ENCODE data around the gene BBC3. TPM values are rescaled to one million over a fixed set of nuclear protein-coding genes. Genes with fewer than 3 reads are reported as not detected.

BBC3 gene
- total RNA-seq, 3 donors from 2014 or later = 4.5 to 7.5 (median 6.4) TPM

DNA sequence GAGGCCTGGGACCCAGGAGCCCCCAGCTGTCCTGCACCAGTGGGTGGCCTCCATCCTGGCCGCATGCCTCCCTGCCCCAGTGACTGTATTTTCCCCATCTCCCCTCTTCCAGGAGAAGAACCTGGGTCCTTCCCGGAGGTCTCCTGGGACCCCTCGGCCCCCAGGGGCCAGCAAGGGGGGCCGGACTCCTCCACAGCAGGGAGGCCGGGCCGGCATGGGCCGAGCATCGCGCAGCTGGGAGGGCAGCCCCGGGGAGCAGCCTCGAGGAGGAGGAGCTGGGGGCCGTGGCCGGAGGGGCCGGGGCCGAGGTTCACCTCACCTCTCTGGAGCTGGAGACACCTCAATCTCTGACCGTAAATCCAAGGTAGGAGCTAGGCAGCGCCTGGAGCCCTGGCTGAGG, 29.5 kb upstream of the BBC3 start:
- TF ChIP-seq, protein P1, sequence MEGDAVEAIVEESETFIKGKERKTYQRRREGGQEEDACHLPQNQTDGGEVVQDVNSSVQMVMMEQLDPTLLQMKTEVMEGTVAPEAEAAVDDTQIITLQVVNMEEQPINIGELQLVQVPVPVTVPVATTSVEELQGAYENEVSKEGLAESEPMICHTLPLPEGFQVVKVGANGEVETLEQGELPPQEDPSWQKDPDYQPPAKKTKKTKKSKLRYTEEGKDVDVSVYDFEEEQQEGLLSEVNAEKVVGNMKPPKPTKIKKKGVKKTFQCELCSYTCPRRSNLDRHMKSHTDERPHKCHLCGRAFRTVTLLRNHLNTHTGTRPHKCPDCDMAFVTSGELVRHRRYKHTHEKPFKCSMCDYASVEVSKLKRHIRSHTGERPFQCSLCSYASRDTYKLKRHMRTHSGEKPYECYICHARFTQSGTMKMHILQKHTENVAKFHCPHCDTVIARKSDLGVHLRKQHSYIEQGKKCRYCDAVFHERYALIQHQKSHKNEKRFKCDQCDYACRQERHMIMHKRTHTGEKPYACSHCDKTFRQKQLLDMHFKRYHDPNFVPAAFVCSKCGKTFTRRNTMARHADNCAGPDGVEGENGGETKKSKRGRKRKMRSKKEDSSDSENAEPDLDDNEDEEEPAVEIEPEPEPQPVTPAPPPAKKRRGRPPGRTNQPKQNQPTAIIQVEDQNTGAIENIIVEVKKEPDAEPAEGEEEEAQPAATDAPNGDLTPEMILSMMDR (IDR thresholded peaks at IDR 0.05) = no peak
- TF ChIP-seq POLR2A (IDR thresholded peaks at IDR 0.05) (no peak), POLR2AphosphoS5 (IDR thresholded peaks at IDR 0.05) (no peak)
- Histone ChIP-seq H3K4me1 (peaks cover 4 to 13% of the 10 kb centered on the region in 2 donors), H3K27ac (no peak overlapping the region), H3K4me3 (no peak overlapping the region), H3K9me3 (no peaks in the 10 kb centered on the region), H3K27me3 (no peaks in the 10 kb centered on the region), H3K36me3 (no peaks in the 10 kb centered on the region)
- intact Hi-C loops (cut with DNase I; ENCODE audit: low total_unique reads) = no loop called here
- no peak for DNase-seq (ENCODE audit: low spot score in 2 of 2)

DNA sequence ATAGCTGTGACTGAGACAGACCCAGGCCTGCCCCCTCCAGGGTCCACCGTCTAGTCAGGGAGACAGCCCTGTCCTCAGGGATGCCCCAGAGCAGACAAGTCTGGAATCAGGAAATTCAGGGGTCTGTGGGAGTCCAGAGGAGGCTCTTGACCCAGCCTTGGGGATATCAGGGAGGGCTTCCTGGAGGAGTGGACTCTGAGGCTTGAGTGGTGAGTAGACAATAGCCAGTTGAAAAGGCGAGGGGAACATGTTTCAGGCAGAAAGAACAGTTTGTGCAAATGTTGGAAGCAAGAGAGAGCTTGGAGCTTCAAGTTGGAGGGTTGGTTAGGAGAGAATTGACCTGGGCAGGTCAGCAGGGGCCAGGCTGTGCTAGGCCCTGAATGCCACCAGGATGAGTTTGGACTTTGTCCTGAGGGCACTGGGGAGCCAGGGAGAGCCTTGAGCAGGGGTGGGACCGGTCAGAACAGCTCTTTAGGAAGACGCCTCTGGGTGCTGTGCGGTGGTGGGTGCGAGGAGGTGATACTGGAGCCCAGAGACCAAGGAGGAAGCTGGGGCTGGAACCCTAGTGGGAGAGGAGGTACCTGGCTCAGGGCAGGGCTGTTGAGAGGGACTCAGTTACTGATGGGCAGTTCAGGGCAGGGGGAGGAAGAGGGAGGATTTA, 28.0 kb upstream of the BBC3 start:
- peak overlapping the region in 1 of 3 donors; percentile 67 for H3K4me3 ChIP-seq
- H3K27me3 ChIP-seq = no peaks in the 10 kb centered on the region
- peak overlapping the region; percentile 94 to 97 for H3K27ac ChIP-seq
- H3K4me1 ChIP-seq = peaks cover 4 to 13% of the 10 kb centered on the region in 2 donors
- H3K9me3 ChIP-seq = no peaks in the 10 kb centered on the region
- no peak for DNase-seq (ENCODE audit: low spot score in 2 of 2)
- intact Hi-C loops (cut with DNase I; ENCODE audit: low total_unique reads) = no loop called here
- no peak for TF ChIP-seq POLR2A (IDR thresholded peaks at IDR 0.05)
- TF ChIP-seq POLR2AphosphoS5 (IDR thresholded peaks at IDR 0.05) = no peak
- TF ChIP-seq, protein P1 (IDR thresholded peaks at IDR 0.05) = no peak
- no peaks in the 10 kb centered on the region for H3K36me3 ChIP-seq

DNA sequence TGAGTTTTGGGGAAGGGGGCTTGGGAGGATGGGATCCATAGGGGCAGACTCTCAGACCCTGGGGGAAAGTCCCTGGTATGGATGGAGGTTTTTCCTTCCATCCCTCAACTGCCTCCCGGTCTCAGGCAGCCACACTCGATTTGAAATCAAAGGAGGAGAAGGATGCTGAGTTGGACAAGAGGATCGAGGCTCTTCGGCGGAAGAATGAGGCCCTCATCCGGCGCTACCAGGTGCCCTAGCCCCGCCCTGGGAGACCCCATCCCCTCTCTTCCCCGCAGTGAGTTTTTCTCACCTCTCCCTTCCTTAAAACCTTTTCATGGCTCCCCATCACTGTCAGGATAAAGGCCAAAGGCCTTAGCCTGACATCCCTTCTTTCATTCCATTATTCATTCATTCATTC, 27.4 kb upstream of the BBC3 start:
- H3K9me3 ChIP-seq = no peaks in the 10 kb centered on the region
- no peaks in the 10 kb centered on the region for H3K36me3 ChIP-seq
- no peak for TF ChIP-seq POLR2A (IDR thresholded peaks at IDR 0.05)
- TF ChIP-seq, protein P1 (IDR thresholded peaks at IDR 0.05) = no peak
- H3K27me3 ChIP-seq = no peaks in the 10 kb centered on the region
- H3K4me3 ChIP-seq = peak overlapping the region in 2 of 3 donors; percentile 64 to 67
- H3K27ac ChIP-seq = peak overlapping the region; percentile 94 to 97
- DNase-seq (ENCODE audit: low spot score in 2 of 2) = no peak
- intact Hi-C loops (cut with DNase I; ENCODE audit: low total_unique reads) = no loop called here
- peaks cover 4 to 13% of the 10 kb centered on the region in 2 donors for H3K4me1 ChIP-seq

DNA sequence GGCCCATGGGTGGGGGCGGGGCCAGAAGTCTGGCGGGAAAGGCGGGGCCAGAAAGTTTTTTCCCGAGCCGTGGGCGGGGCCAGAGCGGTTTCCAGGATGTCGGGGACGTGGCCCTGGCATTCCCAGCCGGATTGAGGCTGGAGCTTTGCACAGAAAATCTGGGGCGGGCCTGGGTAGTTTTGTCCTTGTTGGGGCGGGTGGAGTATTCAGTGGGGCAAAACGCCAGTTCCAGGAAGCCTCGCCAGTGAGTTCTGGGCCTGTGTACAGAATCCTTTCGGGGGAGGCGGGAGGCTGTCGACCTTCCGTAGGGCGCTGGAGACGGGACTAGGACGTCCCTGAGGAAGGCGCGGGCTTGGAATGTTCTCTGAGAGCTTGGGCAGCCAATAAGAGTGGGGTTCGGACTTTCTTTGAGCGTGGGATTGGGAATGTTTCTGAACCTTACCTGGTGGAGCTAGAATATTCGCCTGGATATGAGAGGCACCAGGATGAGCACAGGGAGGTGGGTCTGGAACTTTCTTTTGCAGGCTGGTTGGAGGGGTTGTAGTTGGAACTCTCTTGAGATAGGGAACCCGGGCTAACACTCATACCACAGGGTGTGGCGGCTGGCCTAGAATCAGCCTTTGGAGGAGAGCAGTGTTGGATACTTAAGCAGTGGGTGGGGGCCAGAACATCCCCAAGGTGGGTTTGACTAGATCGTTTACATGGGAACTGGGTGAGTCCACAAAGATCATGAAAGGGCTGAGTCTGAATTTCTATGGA, 26.6 kb upstream of the BBC3 start:
- no peaks in the 10 kb centered on the region for H3K27me3 ChIP-seq
- intact Hi-C loops (cut with DNase I; ENCODE audit: low total_unique reads) = no loop called here
- peaks cover 4 to 13% of the 10 kb centered on the region in 2 donors for H3K4me1 ChIP-seq
- H3K4me3 ChIP-seq = peak overlapping the region; percentile 60 to 67 (median 64)
- H3K27ac ChIP-seq = peak overlapping the region; percentile 94 to 97
- no peaks in the 10 kb centered on the region for H3K9me3 ChIP-seq
- peak; percentile 31 for TF ChIP-seq POLR2A (IDR thresholded peaks at IDR 0.05)
- peak; percentile 56 to 64 (median 61) for TF ChIP-seq POLR2AphosphoS5 (IDR thresholded peaks at IDR 0.05)
- TF ChIP-seq, protein P1 (IDR thresholded peaks at IDR 0.05) = no peak
- no peak for DNase-seq (ENCODE audit: low spot score in 2 of 2)
- no peaks in the 10 kb centered on the region for H3K36me3 ChIP-seq
